GM12801 (cell line): ENCODE results near the gene KRTAP4-11.
"Not testable (repeated sequence)": the region's sequence is repeated elsewhere in the genome, so short reads cannot be mapped to it uniquely, and the experiment has no call there.

Experiments used
- TF ChIP-seq, protein P1 (sequence below): IDR thresholded peaks from one replicate; pipeline ENCODE4 v1.5.1; 2011; ENCODE audit warnings: control low read depth; ENCODE audit not compliant: insufficient read length; ENCODE audit errors: extremely low read depth

The KRTAP4-11 gene

GRCh38 chr17:41096055-41096454 lies 22.1 kb downstream of the KRTAP4-11 start:
- TF ChIP-seq, protein P1, sequence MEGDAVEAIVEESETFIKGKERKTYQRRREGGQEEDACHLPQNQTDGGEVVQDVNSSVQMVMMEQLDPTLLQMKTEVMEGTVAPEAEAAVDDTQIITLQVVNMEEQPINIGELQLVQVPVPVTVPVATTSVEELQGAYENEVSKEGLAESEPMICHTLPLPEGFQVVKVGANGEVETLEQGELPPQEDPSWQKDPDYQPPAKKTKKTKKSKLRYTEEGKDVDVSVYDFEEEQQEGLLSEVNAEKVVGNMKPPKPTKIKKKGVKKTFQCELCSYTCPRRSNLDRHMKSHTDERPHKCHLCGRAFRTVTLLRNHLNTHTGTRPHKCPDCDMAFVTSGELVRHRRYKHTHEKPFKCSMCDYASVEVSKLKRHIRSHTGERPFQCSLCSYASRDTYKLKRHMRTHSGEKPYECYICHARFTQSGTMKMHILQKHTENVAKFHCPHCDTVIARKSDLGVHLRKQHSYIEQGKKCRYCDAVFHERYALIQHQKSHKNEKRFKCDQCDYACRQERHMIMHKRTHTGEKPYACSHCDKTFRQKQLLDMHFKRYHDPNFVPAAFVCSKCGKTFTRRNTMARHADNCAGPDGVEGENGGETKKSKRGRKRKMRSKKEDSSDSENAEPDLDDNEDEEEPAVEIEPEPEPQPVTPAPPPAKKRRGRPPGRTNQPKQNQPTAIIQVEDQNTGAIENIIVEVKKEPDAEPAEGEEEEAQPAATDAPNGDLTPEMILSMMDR = no peak

DNA sequence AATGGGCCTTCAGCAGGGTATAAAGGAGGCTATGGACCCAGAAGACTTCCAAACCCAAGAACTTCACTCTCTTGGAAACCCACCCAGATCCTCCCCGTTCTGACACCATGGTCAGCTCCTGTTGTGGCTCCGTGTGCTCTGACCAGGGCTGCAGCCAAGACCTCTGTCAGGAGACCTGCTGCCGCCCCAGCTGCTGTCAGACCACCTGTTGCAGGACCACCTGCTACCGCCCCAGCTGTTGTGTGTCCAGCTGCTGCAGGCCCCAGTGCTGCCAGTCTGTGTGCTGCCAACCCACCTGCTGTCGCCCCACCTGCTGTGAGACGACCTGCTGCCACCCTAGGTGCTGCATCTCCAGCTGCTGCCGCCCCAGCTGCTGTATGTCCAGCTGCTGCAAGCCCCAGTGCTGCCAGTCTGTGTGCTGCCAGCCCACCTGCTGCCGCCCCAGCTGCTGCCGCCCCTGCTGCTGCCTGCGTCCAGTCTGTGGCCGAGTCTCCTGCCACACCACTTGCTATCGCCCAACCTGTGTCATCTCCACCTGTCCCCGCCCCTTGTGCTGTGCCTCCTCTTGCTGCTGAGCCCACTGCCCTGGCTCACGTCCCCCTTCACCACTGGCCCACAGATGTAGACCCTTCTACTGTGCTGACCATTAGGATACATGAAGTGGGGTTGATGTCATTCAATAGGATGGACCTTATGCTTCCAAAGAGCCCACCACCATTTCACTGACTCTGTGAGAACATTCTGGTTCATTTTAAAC lies 33.9 kb downstream of the KRTAP4-11 start, which contains the start of gene KRTAP4-7:
TSS of gene KRTAP4-7 (plus strand) at position 51 of the 757 bp plus-strand sequence. CDS start at position 108, 57 bp downstream.
- TF ChIP-seq, protein P1 = not testable (repeated sequence)

DNA sequence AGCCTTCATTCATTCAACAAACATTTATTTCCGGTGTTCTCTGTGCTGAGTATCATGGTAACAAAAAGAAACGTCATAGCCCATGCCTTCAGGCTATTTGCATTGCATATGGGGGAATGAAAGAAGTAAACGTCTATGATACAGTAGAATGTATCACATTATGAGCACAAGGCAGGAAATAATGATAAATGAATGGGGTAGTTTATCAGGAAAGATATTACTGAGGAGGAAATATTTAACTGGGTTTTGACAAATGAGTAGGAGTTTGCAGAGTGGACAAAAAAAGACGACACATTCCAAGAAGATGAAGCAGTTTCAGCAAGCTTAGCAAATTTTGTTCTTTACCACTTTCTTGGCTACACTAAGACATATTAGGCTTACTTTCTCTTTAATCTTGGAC lies 35.5 kb downstream of the KRTAP4-11 start:
- TF ChIP-seq, protein P1 = no peak

DNA sequence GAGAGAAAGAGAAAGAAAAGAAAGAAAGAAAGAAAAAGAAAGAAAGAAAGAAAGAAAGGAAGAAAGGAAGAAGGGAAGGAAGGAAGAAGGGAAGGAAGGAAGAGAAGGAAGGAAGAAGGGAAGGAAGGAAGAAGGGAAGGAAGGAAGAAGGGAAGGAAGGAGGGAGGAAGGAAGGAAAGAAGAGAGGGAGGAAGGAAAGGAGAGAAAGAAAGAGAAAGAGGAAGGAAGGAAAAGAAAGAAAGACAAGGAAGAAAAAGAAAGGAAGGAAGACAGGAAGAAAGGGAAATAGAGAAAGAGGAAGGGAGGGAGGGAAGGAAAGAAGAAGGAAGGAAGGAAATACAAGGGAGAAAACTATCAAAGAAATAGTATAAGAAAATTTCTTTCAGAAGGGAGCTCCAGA lies 41.4 kb downstream of the KRTAP4-11 start:
- TF ChIP-seq, protein P1 = no peak

DNA sequence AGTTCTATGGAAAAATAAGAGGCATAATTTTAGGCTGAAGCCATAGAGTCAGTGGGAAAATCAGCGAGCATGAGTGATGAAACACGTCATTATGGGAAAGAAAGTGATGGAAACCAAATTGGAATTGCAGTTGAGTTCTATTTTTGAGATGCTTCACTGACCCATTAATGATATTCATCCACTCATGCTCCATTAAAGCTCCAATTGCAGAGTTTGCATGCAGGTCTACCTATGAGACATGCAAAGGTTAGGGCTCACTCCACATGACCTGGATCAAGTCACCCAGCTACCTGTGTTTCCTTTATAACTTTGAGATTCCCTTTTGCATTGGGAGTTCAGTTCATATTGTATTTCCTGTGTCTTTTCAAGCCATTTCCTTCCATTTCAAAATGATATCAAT lies 44.5 kb downstream of the KRTAP4-11 start:
- TF ChIP-seq, protein P1 = no peak

GRCh38 chr17:41071606-41072360 lies 46.4 kb downstream of the KRTAP4-11 start:
- TF ChIP-seq, protein P1 = no peak

DNA sequence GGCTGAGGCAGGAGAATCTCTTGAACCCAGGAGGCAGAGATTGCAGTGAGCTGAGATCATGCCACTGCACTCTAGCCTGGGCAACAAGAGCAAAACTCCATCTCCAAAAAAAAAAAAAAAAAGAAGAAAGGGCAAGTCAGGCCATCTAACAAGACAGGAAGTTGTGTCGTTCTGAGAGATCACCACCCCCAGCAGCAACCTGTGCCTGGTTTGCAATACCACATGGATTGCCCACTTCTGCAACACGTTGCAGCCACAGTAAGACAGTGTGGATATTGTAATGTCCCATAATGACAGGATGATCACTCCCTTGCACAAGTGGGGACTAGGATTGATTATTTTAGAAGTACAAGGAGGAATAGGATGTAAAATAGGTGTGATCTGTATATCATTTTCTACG lies 49.1 kb downstream of the KRTAP4-11 start:
- TF ChIP-seq, protein P1 = no peak
